Gastrocnemius medialis (tissue), 4 donors: ENCODE results near the gene TMEM220.

Experiments used
- CTCF ChIP-seq, 5 experiments: fragments of 450-650 bp in 3 of 5; fragments of 200-600 bp in 2 of 5; sonication (generic) in 2 of 5; IDR thresholded peaks in 4 of 5; conservative IDR thresholded peaks in 1 of 5; 1 replicate in 4 of 5; 2 replicates in 1 of 5; pipeline ENCODE4 v1.5.1; 2016 to 2019; ENCODE audit warnings: antibody characterized with exemption in 5 of 5, mild to moderate bottlenecking in 3 of 5, moderate library complexity in 3 of 5
- POLR2A ChIP-seq, 2 donors: fragments of 450-650 bp; IDR thresholded peaks; one replicate each; pipeline ENCODE4 v1.6.1; 2017; ENCODE audit warnings: antibody characterized with exemption in 2 of 2, mild to moderate bottlenecking in 2 of 2, moderate library complexity in 2 of 2

- TF ChIP-seq POLR2A (IDR thresholded peaks at IDR 0.05) (no peak), CTCF (IDR thresholded peaks at IDR 0.05 in 4 of 5, conservative IDR thresholded peaks at IDR 0.05 in 1 of 5) (no peak)
These were observed 48.1 kb upstream of the TMEM220 start for GRCh38 chr17:10777890-10778289.
